ACHN (cell line): Measurements from ENCODE around the gene SLC15A5.

Source experiments
- DNase-seq: peaks from one replicate; pipeline ENCODE4 v3.0.0-alpha.2; 2015
- in situ Hi-C: cut with HindIII; loops from 2 replicates; pipeline ENCODE4 v1.10.0; 2017; ENCODE audit warnings: low sequenced_read_pairs, low pct_ligation_motif_present, low pct_unique_long_range_greater_than_20kb

SLC15A5 gene

GRCh38 chr12:16148938-16149337 lies 128.5 kb downstream of the SLC15A5 start:
- in situ Hi-C loops, result no loop called here
- DNase-seq, result no peak
